ENCODE results near the gene HS1BP3.

HS1BP3 gene

DNA sequence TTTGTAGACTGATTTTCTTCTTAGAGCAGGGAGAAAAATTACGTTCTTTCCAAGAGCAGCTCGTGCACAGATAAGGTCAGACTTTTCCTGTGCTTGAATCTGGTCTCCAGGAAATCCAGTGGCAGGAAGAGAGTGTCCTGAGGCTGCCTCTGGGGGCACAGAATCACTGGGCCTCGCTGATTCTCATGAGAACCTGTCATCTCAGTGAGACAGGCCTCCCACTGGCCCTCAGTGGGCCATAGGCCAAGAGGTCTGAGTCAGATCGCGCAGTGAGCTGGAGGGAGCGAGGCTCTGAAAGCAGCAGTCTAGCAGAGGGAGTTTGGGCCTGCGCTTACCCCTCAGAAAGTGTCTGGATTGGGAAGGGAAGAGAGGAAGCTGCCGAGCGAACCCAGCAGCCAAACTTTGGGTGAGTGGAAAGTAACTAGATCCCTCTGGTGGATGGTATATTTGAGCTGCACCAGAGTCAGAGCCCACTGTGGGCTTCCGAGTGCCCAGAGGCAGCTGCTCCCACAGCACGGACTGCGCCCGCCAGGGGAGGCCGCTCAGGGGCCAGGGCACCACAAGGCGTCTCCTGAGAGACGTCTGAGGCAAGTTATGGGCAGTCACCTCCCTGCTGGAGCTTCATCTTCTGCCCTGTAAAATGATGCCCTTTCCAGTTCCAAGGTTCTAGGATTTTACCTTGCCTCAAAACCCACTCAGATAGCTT lies 24.2 kb upstream of the HS1BP3 start:
- DNase-seq (ENCODE audit: low read depth, low spot score): peak; percentile 29

DNA sequence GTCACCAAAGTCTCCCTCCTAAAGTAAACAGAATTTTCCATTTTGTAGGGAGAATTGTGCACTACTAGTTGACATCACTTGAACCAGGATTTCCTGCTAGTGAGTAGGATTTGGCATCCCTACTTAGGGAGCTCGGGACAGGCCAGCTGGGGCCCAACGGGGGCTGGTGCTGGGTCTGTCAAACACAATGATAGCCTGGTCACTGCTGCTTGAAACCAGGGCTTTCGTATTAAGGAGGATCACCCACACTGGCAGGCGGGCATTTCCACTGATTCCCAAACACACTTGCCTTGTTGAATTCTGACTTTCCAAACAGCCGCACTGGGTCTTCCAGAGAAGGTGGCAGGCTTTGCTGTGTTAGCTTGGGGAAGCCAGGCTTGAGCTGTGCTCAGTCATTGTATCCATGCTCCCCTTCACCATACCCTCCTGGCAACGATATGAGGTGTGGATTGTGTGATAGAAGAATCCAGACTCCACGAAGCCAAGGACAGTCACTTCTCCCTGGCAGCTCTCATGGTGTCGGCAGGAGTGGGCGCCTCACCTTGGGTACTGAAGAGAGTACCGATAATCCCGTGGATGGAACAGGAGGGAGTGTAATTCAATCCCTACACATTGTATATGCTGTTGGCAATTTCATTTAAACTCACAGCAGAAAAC lies 23.5 kb upstream of the HS1BP3 start:
- DNase-seq (ENCODE audit: low read depth, low spot score): no peak

DNA sequence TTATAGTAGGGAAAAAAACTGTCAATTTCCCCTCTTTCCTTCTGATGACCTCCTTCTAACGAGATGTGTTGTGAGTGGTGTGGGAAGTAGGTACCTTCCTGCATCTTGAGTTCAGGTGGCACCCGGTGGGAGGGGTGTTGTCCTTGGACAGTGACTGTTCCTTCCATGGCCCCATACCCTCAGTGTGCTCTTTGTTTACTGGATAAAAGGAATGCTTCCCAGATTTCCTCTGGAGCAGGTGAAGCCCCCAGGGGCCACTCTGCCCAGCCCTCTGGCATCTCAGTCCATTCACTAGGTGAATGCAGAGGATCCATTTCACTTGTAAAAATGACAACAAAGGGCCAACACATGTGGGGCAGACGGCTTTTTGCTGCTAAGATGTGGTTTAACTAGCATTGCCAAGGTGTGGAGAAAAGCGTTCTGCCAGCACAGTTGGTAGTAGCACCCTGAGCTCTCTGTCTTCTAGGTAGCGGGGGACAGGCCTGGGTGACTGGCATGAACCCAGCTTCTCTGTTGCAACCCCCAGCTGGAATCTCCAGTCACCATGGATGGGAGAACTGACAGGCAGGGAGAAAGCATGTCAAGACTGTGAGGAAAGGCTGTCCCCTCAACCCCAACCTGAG lies 22.9 kb upstream of the HS1BP3 start:
- DNase-seq (ENCODE audit: low read depth, low spot score): no peak

DNA sequence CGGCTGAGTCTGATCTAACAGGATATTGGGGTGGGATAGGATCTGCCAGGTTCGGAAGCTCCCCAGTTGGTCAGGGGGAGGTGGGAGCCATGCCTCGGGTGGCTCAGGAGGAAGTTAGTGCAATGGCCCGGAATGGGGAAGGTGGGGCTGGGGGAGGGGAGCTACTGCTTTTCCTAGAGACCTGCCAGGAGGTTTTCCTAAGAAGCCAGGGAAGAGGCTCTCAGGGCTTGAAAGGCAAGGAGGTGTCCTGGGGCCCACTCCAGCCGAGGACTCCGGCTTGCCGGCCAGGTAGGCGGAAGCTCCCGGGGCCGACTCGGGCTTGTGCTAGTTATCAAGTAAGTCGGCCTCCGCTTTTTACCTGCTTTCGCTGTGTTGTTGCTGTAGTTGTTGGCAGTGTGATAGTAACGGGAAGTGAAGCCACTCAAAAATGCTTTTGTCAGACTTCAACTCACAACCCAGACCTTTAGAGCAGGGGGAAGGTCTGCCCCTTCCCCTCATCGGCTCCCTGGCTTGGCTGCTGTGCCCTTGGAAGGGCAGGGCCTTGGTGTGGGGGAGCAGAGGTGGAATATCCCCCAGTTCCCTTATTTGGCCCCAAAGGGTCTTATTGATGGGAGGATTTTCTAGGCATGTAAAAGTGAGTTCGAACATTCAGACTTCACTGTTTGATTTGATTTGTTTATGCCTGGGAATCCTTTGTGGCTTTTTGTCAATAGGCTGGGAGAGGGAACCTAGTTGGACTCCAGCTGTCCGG lies 21.5 kb upstream of the HS1BP3 start:
- DNase-seq (ENCODE audit: low read depth, low spot score): no peak

DNA sequence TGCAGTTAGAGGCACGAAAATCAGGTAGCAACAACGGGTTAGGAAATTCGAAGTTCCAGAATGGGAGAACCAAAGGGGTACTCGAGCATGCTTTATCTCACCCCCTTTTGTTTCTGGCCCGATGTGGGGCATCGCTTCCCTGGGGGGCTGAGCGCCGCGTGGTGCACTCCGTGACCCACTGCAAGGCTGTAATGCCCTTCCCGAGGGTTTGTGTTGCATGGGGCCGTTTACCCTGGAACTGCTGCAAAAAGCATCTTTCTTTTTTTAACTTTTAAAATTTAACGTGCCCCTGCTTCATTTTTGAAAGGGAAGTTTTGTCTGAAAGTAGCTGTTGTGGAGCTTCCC lies 20.8 kb upstream of the HS1BP3 start:
- DNase-seq (ENCODE audit: low read depth, low spot score): no peak

DNA sequence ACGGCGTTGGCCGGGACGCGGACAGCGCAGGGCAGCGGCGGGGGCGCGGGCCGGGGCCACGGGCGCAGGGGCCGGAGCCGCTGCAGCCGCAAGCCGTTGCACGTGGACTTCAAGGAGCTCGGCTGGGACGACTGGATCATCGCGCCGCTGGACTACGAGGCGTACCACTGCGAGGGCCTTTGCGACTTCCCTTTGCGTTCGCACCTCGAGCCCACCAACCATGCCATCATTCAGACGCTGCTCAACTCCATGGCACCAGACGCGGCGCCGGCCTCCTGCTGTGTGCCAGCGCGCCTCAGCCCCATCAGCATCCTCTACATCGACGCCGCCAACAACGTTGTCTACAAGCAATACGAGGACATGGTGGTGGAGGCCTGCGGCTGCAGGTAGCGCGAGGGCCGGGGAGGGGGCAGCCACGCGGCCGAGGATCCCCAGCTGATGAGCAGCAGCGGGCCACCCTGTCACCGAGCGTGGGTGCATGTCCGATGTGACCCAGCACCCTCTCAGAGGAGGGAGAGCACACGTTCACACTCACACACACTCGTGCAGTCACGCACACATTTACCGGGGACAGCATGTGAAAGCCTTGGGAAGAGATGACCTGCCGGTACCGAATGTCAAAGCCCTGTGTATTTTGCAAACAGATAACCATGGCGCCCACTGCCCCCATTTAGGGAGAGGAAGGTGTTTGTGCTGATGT lies 20.3 kb upstream of the HS1BP3 start:
- DNase-seq (ENCODE audit: low read depth, low spot score): no peak

DNA sequence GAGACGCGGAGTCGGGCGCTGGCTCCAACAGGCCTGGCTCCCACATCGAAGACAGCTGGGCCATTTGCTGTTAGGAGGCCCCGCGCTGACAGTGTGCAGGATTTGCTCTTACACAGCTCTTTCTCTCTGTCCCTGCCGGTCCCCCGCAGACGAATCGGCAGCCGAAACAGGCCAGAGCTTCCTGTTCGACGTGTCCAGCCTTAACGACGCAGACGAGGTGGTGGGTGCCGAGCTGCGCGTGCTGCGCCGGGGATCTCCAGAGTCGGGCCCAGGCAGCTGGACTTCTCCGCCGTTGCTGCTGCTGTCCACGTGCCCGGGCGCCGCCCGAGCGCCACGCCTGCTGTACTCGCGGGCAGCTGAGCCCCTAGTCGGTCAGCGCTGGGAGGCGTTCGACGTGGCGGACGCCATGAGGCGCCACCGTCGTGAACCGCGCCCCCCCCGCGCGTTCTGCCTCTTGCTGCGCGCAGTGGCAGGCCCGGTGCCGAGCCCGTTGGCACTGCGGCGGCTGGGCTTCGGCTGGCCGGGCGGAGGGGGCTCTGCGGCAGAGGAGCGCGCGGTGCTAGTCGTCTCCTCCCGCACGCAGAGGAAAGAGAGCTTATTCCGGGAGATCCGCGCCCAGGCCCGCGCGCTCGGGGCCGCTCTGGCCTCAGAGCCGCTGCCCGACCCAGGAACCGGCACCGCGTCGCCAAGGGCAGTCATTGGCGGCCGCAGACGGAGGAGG lies 19.6 kb upstream of the HS1BP3 start:
- DNase-seq (ENCODE audit: low read depth, low spot score): no peak

DNA sequence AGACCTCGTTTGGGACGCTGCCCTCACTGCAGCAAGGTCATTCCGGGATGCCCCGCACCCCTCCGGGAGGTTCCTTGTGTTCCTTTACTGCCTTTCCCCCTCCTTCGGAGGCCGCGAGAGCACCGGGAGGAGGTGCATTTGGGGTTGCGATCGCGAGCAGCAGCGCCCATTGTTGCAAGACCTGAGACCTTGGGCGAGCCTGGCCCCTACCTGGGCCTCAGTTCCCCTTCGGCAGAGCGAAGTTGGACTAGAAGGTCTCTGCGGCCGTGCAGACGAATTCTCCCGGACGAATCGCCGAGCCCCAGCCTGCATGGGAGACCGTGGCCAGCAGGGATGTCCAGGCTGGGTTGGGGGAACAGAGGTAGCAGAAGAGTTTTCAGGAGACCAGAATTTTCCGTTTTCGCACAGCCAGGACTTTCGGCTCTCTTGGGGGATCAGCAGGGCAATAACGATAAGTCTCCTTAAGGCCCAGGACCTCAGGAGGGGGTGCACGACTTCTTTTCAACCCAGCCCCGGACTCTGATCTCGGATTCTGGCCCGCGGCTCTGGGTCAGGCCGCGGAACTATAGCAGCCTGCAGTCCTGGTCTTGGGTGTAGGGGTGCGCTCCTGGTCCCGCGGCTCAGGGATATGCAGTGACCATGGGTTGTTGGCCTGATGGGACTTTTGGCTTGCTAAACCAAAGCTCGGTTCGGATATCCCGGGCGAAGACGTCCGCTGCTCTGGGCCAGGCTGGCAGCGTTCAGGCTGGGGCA lies 18.8 kb upstream of the HS1BP3 start:
- no peak for DNase-seq (ENCODE audit: low read depth, low spot score)

DNA sequence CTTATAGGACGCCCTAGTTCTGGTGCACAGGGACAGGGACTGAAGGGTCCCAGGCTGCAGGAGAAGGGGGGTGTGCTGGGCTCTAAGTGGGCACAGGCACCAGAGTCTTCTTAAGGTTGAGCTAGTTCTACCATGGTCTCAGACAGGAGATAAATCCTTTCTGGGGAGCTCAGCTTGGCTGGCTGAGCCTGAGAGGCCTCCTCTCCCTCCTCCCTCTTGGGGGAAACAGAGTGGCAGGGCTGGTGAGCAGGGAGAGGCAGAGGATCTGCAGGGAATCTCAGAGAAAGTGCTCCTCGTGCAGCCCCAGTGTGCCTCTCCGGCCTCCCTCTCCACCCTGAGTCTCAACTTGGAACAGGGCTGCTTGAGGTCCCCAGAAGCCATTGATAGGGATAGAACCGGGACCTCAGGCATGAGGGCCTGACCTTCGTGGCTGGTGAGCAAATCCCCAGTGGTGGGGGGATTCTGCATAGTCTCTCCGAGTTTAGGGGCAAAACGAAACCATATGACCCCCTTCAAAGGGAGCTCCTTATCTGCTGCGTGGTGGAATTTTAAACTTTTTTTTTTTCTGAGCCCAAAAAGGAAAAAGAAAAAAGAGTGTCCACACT lies 18.1 kb upstream of the HS1BP3 start:
- no peak for DNase-seq (ENCODE audit: low read depth, low spot score)

DNA sequence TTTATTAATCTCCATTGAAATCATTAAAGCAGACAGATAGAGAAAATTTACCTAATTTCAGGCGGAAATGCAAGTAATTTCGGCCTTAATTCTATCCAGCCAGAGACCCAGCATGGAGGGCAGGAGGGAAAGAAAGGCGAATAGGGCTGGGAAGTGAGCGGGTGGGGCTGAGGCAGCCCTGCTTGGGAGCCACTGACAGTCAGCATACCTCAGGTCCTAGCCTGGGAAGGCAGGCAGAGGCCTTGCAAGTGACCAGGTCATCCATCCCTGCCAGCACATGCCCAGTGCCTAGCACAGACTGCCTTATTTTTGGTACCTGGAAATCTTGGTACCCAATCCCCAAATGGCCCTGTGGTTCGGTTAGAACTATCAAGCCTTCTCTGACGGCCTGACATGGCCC lies 17.6 kb upstream of the HS1BP3 start:
- DNase-seq (ENCODE audit: low read depth, low spot score): no peak

DNA sequence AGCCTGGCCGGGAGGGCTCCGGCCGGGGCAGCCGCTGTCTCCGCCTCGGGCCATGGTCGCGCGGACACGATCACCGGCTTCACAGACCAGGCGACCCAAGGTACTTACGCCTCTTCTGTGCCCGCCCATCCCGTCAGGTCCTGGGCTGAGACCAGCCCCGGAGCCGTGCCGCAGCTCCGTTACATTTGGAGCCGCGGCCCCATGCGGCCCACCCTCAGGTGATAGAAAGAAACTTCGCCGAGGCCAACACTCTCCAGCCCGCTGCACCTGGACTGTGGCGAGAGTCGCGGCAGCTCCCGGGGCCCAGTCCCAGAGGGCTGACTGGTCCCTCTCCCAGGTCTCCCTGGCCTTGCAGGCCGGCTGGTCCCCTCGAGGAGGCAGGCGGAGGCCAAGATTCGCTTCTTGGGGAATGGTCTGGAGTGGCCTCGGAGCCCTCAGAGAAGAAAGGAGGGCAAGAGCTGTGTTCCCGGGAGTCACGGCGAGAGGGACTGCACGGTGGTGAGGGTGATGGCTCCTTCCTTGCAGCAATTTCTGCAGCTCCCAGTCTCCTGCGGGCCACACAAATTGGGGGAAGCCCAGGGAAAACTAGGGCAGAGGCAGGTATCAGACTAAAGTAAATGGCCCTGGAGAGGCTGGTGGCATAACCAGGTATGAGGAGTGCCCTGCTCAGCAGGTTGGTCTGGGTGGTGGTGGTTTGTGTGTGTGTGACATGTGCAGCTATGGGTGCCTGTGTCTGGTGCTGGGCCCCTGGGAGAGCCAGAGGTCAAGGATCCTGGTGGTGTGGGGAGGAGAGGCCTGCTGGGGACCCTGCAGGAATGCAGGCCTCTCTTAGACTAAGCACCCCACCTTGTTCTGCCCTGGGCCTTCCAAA lies 16.9 kb upstream of the HS1BP3 start:
- no peak for DNase-seq (ENCODE audit: low read depth, low spot score)

DNA sequence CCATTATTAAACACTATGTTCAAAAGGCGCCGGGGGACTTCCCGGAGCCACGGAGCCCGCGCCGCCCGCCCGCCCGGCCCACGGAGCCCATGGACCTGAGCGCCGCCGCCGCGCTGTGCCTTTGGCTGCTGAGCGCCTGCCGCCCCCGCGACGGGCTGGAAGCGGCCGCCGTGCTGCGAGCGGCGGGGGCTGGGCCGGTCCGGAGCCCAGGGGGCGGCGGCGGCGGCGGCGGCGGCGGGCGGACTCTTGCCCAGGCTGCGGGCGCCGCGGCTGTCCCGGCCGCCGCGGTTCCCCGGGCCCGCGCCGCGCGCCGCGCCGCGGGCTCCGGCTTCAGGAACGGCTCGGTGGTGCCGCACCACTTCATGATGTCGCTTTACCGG lies 16.2 kb upstream of the HS1BP3 start:
- no peak for DNase-seq (ENCODE audit: low read depth, low spot score)

DNA sequence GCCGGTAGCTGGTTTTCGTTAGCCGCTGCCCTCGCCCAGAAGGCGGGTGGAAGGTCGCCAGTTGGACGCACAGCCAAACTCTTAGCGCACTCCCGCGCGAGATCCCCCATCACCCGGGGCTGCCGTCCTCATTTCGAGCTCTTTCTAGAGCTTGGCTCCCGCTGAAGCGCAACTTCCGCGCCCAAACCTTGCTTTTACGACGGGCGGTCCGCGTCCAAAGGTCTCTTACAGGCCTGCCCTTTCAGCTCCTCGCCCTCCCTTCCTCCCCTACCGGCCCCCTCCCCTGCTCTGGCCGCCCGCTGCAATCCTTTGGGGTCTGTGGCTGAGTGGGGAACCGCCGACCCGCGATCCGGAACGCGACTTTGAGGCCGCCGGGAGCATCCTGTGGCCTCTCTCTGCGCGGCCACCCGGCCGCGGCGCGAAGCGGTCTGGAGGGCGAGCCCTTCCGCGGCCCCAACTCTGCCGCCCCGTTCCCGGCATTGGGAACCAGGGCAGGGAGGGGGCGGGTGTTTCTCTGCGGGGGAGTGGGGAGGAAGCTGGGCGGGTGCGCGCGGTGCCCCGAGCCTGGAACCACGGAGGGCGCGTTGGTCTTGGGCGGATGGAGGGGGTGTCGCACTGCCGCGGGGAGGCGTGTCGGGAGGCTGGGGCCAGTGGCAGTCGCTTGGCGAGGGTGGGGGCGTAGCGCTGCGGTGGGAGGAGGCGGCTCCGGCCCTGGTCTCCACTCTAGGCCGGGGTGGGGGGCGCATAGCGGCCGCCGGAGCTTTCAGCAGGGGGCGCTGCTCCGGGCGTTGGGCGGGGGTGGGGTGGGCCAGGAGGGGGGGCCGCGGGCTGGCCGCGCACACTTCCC lies 15.6 kb upstream of the HS1BP3 start, which contains the start of gene GDF7:
GDF7 (plus strand) TSS at position 841 of the 847 bp plus-strand sequence. CDS start 96 bp downstream, outside the sequence.
- no peak for DNase-seq (ENCODE audit: low read depth, low spot score)

DNA sequence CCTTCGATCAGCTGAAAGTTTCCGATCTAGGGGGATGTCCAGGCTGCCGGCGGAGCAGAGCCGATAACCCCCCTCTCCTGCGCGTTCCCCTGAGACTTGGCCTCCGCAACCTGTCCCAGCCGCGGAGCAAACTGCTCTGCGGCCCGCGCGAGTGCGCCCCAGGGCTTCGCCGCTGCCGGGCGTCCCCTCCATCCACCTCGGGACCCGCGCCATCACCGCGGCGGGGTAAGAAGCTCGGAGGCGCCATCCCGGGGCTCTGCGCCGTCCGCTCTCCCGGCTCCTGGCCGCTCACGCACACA lies 15.1 kb upstream of the HS1BP3 start:
- DNase-seq (ENCODE audit: low read depth, low spot score): no peak

DNA sequence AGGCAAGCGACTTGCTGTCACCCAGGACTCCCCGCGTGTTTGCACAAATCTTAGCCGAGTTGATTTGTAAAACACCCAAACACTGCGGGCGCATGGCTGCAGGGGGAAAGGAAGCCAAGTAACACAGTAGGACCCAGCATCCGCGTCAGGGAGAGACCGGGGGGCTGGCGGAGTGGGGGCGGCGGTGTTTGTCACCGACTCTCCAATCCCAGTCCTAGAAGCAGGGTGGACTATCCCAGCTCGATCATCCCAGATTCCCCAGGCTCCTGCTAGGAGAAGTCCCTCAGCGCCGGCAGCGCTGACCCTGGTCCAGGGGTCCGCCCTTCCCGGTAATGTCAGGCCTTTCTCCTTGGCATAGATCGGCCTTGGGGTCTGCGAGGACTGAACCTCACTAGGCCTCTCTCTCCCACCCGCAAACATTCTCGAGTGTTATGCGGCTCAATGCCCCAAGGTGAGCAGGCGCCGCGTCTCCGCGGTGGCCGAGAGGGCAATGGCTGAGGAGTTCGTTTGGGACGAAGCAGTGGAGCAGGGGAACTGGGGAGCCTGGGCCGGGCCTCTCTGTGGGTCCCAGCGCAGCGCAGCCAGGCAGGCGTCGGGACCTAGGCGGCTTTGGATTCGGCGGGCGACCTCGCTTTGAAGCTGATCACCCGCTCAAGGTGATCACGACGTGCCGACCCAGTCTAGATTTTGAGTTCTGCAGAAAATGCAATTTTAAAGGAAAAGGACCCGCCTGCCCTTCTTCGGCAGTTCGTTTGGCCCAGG lies 14.5 kb upstream of the HS1BP3 start:
- no peak for DNase-seq (ENCODE audit: low read depth, low spot score)

DNA sequence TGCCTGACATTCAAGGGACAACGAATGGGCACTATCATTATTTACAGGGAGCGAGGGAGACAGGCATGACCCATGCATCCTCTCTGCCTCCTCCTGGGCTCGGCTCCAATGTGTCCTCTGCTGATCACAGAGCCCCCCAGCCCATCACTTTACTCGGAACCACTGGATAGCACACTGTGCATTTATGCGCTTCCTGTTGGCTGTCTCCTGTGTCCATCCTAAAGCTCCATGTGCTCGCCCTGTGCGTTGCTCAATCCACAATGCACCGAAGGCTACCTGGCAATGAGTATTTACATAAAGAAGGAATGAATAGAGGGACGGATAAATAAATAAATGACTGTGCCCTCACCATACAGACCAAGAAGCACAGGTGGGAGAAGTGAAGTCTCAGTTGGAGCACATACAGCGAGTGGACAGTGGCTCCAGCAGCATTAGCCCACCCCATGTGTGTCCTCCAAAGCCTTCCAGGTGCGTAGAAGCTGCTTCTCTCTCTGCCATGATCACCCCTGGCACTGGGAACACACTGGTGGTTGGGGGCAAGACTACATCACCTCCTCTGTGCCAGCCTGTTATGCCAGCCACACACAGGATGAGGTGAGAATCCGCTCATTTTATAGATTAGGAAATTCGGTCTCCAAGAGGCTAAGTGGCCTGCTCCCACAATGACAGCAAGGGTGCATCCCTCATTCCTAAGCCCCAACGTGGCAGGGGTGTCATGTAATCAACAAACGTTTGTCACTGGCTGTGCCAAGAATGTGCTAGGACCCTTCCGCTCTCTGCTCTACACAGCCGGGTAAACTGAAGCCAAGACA lies 13.7 kb upstream of the HS1BP3 start:
- no peak for DNase-seq (ENCODE audit: low read depth, low spot score)

DNA sequence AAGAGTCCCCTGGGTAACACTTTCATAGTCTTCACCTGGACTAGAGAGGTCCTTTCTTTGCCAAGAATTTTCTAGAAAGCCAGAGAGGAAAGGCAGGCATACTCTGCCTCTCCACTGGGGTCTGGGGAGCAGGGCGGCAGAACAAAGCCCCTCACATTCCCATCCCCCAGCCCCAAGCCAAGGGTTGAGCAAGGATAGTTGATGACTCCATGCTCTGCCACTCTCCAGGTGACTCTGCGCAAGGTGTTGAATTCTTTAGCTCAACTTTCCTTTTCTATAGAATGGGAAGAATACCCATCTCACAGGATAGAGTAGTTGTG lies 13.1 kb upstream of the HS1BP3 start:
- no peak for DNase-seq (ENCODE audit: low read depth, low spot score)

Measured in brain pericyte (primary cell).